ENCODE results near the gene OR1A1.
"Not testable (repeated sequence)": the region's sequence is repeated elsewhere in the genome, so short reads cannot be mapped to it uniquely, and the experiment has no call there.

OR1A1 gene

GRCh38 chr17:3207367-3207766, at the start of gene OR1A1:
Gene OR1A1, plus strand, starts transcription at chr17:3207667. Its CDS starts 7,954 bp downstream, at chr17:3215621.
- DNase-seq (ENCODE audit: low read depth), result no peak

- no peak for DNase-seq (ENCODE audit: low read depth)
Observed at GRCh38 chr17:3167574-3167973, 39.9 kb upstream of the OR1A1 start.

GRCh38 chr17:3189961-3190360, 17.5 kb upstream of the OR1A1 start:
- no peak for DNase-seq (ENCODE audit: low read depth)

GRCh38 chr17:3197219-3197618, 10.2 kb upstream of the OR1A1 start, which contains the start of gene OR1A2:
Gene OR1A2, plus strand, starts transcription at chr17:3197519. Its CDS starts 0 bp downstream, at chr17:3197519.
- DNase-seq (ENCODE audit: low read depth), result no peak

- no peak for DNase-seq (ENCODE audit: low read depth)
Observed at GRCh38 chr17:3208484-3208883, 1.0 kb downstream of the OR1A1 start.

GRCh38 chr17:3213001-3213400, 5.5 kb downstream of the OR1A1 start:
- no peak for DNase-seq (ENCODE audit: low read depth)

GRCh38 chr17:3213587-3213986, 6.1 kb downstream of the OR1A1 start:
- no peak for DNase-seq (ENCODE audit: low read depth)

GRCh38 chr17:3219978-3220377, 12.5 kb downstream of the OR1A1 start:
- DNase-seq (ENCODE audit: low read depth), result not testable (repeated sequence)

- no peak for DNase-seq (ENCODE audit: low read depth)
Observed at GRCh38 chr17:3221850-3222249, 14.4 kb downstream of the OR1A1 start.

- DNase-seq (ENCODE audit: low read depth), result no peak
Observed at GRCh38 chr17:3222505-3222904, 15.0 kb downstream of the OR1A1 start.

- not testable (repeated sequence) for DNase-seq (ENCODE audit: low read depth)
Observed at GRCh38 chr17:3224721-3225352, 17.4 kb downstream of the OR1A1 start.

GRCh38 chr17:3232300-3232699, 24.8 kb downstream of the OR1A1 start:
- DNase-seq (ENCODE audit: low read depth), result not testable (repeated sequence)

- not testable (repeated sequence) for DNase-seq (ENCODE audit: low read depth)
Observed at GRCh38 chr17:3238685-3239084, 31.2 kb downstream of the OR1A1 start.

GRCh38 chr17:3241044-3241443, 33.6 kb downstream of the OR1A1 start:
- not testable (repeated sequence) for DNase-seq (ENCODE audit: low read depth)

- DNase-seq (ENCODE audit: low read depth), result not testable (repeated sequence)
Observed at GRCh38 chr17:3244841-3245240, 37.4 kb downstream of the OR1A1 start.

GRCh38 chr17:3249013-3249412, 41.5 kb downstream of the OR1A1 start:
- not testable (repeated sequence) for DNase-seq (ENCODE audit: low read depth)

- no peak for DNase-seq (ENCODE audit: low read depth)
Observed at GRCh38 chr17:3256575-3256974, 49.1 kb downstream of the OR1A1 start.

GRCh38 chr17:3260163-3260562, 52.7 kb downstream of the OR1A1 start:
- no peak for DNase-seq (ENCODE audit: low read depth)

- DNase-seq (ENCODE audit: low read depth), result no peak
Observed at GRCh38 chr17:3260600-3260999, 53.1 kb downstream of the OR1A1 start.

All from activated T-cell treated with anti-CD3 and anti-CD28 coated beads for 1 hour (primary cell).